K562 (cell line): ENCODE results near the gene CLN5.

Experiments
- RCOR1 ChIP-seq, 2 experiments: IDR thresholded peaks; 2 replicates each; pipeline ENCODE4 v1.6.1; 2012; ENCODE audit warnings: low read depth in 2 of 2, low read length in 2 of 2, borderline replicate concordance in 1 of 2, improper control_type of control experiment in 1 of 2
- ZFP36 ChIP-seq: fragments of 150-350 bp; IDR thresholded peaks from 2 replicates; pipeline ENCODE4 v1.6.1; 2018; ENCODE audit warnings: low read length, low read depth; ENCODE audit not compliant: partially characterized antibody
- TF ChIP-seq, protein P1 (sequence below), 2 experiments: fragments of 450-650 bp; formaldehyde crosslinking in 1 of 2; IDR thresholded peaks; 2 replicates each; pipeline versions ENCODE4 v1.4.0 to v1.6.1; 2014 to 2020; ENCODE audit warnings: mild to moderate bottlenecking in 2 of 2, borderline replicate concordance in 1 of 2, low read depth in 1 of 2

- no peak for TF ChIP-seq ZFP36
- TF ChIP-seq, protein P1, sequence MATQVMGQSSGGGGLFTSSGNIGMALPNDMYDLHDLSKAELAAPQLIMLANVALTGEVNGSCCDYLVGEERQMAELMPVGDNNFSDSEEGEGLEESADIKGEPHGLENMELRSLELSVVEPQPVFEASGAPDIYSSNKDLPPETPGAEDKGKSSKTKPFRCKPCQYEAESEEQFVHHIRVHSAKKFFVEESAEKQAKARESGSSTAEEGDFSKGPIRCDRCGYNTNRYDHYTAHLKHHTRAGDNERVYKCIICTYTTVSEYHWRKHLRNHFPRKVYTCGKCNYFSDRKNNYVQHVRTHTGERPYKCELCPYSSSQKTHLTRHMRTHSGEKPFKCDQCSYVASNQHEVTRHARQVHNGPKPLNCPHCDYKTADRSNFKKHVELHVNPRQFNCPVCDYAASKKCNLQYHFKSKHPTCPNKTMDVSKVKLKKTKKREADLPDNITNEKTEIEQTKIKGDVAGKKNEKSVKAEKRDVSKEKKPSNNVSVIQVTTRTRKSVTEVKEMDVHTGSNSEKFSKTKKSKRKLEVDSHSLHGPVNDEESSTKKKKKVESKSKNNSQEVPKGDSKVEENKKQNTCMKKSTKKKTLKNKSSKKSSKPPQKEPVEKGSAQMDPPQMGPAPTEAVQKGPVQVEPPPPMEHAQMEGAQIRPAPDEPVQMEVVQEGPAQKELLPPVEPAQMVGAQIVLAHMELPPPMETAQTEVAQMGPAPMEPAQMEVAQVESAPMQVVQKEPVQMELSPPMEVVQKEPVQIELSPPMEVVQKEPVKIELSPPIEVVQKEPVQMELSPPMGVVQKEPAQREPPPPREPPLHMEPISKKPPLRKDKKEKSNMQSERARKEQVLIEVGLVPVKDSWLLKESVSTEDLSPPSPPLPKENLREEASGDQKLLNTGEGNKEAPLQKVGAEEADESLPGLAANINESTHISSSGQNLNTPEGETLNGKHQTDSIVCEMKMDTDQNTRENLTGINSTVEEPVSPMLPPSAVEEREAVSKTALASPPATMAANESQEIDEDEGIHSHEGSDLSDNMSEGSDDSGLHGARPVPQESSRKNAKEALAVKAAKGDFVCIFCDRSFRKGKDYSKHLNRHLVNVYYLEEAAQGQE (IDR thresholded peaks at IDR 0.05; ENCODE audit: borderline replicate concordance) = no peak
- TF ChIP-seq, protein P1 (CRISPR knock-in tag; IDR thresholded peaks at IDR 0.05; ENCODE audit: low read depth) = no peak
- TF ChIP-seq RCOR1 (IDR thresholded peaks at IDR 0.05; ENCODE audit: borderline replicate concordance in 1 of 2, low read depth in 2 of 2, low read length in 2 of 2) = no peak
Measured at GRCh38 chr13:77026255-77026860, 34.5 kb downstream of the CLN5 start.
